Measurements from ENCODE around the gene MAS1.
A peak's percentile ranks its signal among the peaks of the same experiment; 100 is the strongest.
"Not testable (repeated sequence)": the region's sequence is repeated elsewhere in the genome, so short reads cannot be mapped to it uniquely, and the experiment has no call there.

The MAS1 gene

GRCh38 chr6:159919011-159919511 is 28.3 kb downstream of the MAS1 start:
- DNase-seq = no peak

DNA sequence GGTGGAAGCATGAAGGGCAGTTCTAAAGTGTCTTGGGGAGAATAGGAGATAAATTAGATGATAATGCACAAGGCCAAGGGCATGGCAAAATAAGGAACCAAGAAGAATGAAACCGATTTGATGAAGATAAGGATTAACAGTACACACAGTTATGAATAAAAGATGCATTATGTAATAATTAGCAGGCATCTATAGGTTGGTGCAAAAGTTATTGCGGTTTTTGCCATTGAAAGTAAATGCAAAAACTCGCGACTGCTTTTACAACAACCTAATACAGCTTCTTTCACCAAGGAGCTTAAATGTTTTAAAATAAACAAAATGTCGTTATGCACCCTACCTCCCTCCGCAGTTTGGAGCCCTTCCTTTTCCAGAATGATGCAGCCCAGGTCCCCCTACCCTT is 29.0 kb downstream of the MAS1 start:
- DNase-seq = no peak

GRCh38 chr6:159924150-159924549 is 33.4 kb downstream of the MAS1 start:
- DNase-seq = not testable (repeated sequence)

DNA sequence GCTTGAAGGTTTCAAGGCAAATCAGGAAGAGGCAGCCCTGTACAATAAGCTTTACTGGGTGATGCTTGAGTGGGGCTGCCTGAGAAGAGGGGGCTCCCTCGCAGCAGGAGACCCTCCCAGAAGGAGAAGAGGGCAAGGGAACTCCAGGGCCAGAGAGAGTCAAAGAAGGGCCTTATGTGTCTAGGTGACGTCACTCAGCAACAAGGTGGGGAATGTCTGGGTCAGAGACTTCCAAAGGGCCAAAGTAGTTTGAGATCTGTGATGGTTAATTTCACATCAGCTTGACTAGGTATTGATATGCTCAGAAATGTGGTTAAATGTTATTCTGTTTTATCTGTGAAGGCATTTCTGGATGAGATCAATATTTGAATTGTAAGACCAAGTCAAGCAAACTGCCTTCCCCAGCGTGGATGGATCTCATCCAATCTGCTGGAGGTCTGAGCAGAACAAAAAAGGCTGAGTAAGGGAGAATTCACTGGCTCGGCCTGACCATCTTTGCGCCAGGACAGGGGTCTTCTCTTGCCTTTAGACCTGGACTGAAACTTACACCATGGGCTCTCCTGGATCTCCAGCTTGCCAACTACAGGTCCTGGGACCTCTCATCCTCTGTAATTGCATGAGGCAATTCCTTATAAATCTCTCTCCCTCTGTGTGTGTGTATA is 35.9 kb downstream of the MAS1 start:
- DNase-seq = no peak

DNA sequence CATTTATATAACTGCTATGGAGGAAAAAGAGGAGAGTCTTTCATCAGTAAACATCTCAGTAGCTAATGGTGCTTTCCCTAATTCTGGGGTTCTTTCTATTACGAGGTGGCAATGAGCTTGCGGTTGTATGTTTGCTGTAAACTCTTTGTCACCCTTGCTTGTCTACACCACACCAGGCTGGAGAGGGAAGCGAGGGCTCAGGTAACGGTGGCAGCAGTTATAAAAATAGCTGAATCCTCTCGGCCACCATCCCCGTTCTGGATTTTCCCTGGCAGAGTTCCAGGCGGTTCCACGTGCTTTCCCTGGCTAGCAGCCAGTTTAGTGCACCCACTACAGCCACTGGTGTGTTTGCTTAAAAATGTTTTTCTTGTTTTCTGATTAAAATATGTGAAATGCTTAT is 39.0 kb downstream of the MAS1 start:
- peak; percentile 16 for DNase-seq

DNA sequence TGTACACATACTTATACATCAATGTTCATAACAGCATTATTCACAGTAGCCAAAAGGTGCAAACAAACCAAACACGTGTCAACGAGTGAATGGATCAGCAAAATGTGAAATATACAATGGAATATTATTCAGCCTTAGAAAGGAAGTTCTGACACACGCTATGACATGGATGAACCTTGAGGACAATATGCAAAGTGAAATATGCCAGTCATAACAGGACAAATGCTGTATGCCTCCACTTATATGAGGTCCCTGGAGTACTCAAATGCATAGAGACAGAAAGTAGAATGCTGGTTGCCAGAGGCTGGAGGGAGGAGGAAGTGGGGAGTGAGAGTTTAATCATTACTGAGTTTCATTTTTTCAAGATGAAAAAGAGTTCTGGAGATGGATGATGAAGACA is 40.3 kb downstream of the MAS1 start:
- peak; percentile 2 for DNase-seq

GRCh38 chr6:159931846-159932245 is 41.1 kb downstream of the MAS1 start:
- DNase-seq = no peak

DNA sequence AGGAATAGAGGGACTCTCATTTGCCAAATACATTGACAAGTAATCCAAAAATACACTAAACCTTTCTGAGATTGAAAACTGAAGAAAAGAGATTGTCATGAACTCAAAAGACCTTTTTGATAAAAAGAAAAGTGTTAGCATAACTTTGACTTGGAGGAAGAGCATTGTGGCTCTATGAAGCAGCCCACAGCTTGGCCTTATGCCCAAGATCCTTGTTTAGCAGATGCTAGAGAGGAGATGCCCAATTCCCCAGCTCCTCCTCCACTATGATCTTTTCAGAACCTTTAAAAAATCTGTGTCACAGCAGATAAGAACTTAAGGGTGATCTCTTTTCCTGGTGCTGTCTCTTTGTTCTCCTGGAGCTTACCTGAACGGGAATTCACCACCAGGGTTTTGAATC is 42.3 kb downstream of the MAS1 start:
- no peak for DNase-seq

GRCh38 chr6:159934181-159934580 is 43.4 kb downstream of the MAS1 start:
- DNase-seq = no peak

GRCh38 chr6:159935065-159935464 is 44.3 kb downstream of the MAS1 start:
- DNase-seq = no peak

DNA sequence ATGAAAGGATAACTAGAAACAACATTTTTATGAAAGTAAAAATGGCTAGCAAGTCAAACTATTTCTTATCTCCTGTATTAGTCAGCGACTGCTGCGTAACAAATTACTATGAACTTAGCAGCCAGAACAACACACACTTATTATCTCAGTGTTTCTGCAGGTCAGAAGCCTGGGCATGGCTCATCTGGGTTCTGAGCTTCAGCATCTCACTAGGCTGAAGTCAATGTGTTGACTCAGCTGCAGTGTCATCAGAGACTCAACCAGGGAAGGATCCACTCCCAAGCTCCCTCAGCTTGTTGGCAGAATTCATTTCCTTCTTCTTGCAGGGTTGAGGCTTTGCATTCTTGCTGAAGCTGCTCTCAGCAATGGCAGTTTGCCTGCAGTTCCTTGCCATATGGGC is 44.8 kb downstream of the MAS1 start:
- DNase-seq = no peak

DNA sequence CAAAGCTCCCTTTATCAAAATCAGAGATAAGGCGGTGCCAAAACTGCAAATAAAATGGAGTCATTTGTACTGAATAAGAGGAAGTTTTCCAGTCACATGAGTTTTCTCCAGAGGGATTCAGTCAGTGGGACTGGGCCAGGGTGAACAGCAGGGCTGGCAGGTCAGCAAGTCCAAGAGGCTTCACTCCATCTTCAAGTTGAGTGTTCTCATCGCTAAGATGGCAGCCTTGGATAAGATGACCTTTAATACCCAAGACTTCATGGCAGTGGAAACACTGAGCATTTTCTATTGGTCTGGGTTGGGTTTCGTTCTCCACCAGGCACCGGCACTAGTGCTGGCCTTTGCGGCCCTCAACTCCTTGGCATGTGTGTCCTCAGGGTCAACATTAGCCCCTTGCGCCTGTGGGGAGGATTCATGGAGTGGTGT is 48.8 kb downstream of the MAS1 start:
- DNase-seq = no peak
